ENCODE results near the gene USP6NL.

GRCh38 chr10:11604865-11605650 lies 6.4 kb downstream of the USP6NL start:
- TF ChIP-seq EZH2 (IDR thresholded peaks at IDR 0.05; ENCODE audit: borderline replicate concordance, low read length) (no peak), CTCF (conservative IDR thresholded peaks at IDR 0.05 in 1 of 2, IDR thresholded peaks at IDR 0.05 in 1 of 2; ENCODE audit: extremely low read depth in 1 of 2, insufficient read depth in 1 of 2, low read depth in 1 of 2, low read length in 2 of 2) (no peak)
